22Rv1 (cell line): ENCODE results near the gene VPS26B.

Experiments used
- CTCF ChIP-seq: fragments of 450-650 bp; IDR thresholded peaks from 2 replicates; pipeline ENCODE4 v1.5.1; 2017; ENCODE audit warnings: mild to moderate bottlenecking
- ZFX ChIP-seq: fragments of 450-650 bp; IDR thresholded peaks from 2 replicates; pipeline ENCODE4 v1.6.1; 2017; ENCODE audit warnings: antibody characterized with exemption, borderline replicate concordance

- TF ChIP-seq CTCF: no peak
- TF ChIP-seq ZFX: no peak
Measured at GRCh38 chr11:134240592-134240991, 16.1 kb downstream of the VPS26B start.
